GM18526 (cell line): ENCODE results near the gene WDR89.

Experiments
- POLR2A ChIP-seq: IDR thresholded peaks from 3 replicates; pipeline ENCODE4 v1.6.1; 2011; ENCODE audit not compliant: insufficient read length; ENCODE audit errors: extremely low read depth

WDR89 gene, protein sequence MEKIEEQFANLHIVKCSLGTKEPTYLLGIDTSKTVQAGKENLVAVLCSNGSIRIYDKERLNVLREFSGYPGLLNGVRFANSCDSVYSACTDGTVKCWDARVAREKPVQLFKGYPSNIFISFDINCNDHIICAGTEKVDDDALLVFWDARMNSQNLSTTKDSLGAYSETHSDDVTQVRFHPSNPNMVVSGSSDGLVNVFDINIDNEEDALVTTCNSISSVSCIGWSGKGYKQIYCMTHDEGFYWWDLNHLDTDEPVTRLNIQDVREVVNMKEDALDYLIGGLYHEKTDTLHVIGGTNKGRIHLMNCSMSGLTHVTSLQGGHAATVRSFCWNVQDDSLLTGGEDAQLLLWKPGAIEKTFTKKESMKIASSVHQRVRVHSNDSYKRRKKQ

DNA sequence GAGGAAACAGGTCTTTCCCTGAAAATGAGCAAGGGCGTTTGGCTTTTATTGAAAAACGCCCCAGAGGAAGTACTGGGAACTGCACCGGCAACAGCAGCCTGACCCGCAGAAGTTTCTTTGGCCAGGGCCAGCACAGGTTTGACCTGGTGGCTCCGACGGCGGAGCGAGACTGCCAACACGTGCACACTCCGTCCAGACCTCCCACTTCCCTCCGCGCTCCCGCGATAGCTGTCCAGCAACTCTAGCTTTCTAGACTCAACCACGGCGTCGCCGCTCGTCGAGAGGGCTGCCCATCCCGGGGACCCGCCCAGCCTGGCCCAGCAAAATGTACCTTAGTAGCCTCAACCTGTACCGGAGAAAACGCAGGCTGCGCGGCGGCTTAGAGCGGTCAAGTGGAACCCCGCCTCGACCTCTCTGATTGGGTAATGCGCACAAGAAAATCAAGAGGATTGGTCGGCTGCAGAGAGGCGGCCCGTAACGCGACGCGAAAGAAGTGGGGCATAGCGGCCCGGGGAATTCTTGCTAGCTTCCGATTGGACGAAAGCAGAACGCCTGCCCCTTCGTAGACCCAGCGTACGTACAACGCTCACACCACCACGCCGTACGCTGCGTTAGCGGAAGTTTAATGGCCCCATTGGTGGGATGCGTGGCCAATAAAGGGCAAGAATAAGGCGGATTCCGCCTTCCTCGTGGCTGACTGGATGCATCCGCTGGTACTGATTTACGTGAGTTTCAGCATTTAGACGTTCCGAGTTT lies at the start of gene WDR89:
WDR89 (minus strand) TSS at position 399 of the 756 bp plus-strand sequence. CDS start 41,929 bp downstream, outside the sequence.
- peak; percentile 85 for TF ChIP-seq POLR2A

DNA sequence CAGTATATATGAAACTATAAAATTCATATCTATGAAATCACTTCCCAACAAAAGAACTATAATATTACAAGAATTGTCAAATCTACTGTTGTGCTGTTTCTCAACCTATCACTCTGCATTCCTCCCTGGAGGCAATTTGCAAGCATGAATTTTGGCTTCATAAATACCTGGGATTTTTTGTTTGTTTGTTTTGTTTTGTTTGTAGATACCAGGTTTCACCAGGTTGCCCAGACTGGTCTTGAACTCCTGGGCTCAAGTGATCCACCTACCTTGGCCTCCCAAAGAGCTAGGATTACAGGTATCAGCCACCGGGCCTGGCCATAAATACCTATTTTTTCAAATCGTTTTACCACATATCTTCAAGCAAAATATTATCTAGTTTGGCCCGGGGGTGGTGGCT lies 47.5 kb upstream of the WDR89 start:
- no peak for TF ChIP-seq POLR2A

DNA sequence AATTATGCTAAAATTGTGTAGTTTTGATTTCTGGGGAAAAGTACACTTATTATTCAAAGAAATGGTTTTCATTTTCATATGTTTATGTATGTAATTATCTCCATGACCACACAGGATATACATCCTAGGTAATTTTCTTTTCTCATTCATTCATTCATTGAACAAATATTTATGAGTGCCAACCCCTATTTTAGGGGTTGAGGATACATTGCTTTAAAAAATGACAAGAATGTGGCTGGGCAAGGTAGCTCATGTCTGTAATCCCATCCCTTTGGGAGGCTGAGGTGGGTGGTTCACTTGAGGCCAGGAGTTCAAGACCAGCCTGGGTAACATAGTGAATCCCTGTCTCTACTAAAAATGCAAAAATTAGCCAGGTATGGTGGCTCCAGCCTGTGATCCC lies 45.3 kb upstream of the WDR89 start:
- no peak for TF ChIP-seq POLR2A

DNA sequence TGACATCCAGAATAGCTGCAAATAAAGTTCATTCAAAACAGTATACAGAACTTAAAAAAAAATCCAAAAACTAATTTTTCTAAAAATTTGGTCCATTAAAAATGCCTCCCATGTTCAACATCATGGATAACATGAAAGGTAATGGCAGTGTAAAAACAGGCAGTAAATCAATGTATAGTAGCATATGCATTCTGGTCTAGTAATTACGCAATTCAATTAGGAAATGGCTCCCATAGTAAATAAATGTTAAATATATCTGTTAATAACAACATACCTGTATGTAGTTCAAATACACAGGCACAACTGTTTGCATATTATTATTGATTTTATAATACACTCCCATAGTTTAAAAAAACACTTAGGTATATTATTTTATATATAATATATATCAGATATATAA lies 43.7 kb upstream of the WDR89 start:
- no peak for TF ChIP-seq POLR2A

DNA sequence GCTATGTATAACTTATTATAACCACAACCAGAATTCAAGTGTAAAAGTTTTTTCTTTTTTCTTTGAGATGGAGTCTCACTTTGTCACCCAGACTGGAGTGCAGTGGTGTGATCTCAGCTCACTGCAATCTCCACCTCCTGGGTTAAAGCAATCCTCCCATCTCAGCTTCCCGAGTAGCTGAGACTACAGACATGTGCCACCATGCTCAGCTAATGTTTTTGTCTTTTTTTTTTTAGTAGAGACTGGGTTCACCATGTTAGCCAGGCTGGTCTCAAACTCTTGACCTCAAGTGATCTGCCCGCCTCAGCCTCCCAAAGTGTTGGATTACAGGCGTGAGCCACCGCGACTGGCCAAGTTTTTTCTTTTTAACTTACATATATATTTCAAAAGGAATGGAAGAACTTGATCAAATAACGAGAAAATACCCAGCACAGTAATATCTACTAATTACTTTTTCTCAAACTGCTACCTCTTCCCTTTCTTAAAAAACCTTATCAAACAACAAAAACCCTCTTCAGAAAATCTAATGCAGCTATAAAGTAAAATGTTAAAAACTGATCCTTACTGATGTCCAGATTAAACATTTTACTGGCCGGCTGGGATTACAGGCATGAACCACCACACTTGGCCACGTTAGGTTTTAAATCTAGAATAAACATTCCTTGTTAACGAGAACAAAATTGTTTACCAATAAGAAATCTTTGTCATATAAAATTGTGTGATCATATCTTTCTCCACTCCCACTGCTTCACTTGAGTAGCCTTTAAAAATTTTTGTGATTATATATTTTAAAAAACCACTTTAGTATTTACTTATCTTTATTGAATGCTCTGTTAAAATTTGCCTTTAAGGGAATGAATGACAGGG lies 41.3 kb upstream of the WDR89 start:
- TF ChIP-seq POLR2A: no peak

DNA sequence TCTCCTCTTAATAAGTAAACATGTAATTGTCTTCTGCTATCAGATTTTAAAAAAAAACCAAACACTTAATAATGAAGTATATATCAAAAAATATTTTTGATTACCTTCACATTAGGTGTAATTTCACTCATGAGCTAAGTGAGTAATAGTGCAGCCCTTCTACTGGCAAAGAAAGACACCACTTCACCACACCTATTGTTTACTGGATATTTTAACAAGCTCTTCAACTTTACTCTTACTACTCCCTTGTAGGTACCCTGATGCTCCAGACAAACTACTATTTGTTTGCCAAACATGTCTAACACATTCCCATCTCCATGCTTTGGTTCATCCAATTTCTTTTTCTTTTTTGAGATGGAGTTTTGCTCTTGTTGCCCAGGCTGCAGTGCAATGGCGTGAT lies 36.9 kb upstream of the WDR89 start:
- TF ChIP-seq POLR2A: no peak

DNA sequence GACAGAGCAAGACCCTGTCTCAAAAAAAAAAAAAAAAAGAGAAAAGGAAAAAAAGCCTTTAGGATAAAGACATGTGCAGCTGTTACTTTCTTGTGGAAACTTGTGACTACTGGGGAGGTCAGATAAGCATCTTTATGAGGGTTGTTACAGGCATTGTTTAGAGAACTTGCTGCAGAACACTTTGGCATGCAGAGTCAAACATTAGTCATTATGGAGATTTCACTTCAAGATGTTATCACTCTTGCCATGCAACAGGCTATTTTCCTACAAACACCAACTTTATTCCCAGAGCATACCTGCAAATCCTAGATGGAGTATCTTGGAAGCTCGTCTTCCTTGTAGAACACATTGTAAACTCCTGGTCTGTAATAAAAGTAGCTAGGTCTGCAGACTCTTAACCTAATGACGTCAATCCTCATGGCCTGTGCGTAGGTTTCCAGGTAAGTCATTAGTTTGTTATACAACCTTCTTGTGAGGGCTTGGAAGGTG lies 36.3 kb upstream of the WDR89 start:
- no peak for TF ChIP-seq POLR2A

DNA sequence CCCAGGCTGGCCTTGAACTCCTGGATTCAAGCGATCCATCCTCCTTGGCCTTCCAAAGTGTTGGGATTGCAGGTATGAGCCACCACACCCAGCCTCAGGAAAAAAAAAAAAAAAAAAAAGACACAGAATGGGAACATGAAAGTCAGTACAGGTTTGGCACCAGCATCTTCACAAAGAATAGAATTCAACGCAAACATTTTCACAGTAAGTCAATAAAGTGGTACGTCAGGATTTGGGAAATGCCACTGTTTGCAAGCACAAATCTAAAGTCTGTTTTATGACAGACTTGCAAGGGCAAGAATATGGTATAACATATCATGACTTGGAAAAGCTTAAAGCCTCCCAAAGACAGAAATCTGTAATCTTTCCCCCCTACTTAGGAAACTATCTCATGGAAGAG lies 34.9 kb upstream of the WDR89 start:
- no peak for TF ChIP-seq POLR2A

DNA sequence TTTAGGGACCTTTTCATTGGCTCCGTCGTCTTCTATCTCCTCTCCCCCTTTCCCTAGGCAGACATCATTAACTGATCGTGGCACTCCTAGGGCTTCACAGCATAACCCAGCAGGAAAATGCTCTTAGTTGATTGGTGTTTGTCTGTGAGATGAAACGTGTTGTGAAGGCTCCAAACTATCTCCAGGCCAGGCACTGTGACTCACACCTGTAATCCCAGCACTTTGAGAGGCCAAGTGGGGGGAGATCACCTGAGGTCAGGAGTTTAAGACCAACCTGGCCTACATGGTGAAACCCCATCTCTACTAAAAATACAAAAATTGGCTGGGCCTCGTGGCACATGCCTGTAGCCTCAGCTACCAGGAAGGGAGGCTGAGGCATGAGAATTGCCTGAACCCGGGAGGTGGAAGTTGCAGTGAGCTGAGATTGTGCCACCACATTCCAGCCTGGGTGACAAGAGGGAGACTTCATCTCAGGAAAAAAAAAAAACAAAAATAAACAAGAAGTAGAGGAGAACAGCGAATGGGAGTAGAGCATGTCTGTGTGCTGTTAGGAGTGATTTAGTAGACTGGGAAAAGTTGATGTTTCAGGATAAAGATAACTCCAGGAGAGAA lies 32.3 kb upstream of the WDR89 start:
- no peak for TF ChIP-seq POLR2A

DNA sequence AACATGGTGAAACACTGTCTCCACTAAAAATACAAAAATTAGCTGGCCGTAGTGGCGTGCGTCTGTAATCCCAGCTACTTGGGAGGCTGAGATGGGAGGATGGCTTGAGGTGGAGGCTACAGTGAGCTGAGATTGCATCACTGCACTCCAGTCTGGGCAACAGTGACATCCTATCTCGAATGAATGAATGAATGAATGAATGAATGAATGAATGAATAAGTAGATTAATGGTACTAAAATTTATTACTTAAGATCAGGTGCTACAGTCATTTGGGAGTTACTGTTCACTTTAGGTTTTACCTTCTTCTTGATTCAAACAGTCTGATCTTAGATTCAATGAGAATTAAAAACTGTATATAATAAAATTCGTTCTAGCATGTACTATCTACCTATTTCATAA lies 31.6 kb upstream of the WDR89 start:
- no peak for TF ChIP-seq POLR2A

DNA sequence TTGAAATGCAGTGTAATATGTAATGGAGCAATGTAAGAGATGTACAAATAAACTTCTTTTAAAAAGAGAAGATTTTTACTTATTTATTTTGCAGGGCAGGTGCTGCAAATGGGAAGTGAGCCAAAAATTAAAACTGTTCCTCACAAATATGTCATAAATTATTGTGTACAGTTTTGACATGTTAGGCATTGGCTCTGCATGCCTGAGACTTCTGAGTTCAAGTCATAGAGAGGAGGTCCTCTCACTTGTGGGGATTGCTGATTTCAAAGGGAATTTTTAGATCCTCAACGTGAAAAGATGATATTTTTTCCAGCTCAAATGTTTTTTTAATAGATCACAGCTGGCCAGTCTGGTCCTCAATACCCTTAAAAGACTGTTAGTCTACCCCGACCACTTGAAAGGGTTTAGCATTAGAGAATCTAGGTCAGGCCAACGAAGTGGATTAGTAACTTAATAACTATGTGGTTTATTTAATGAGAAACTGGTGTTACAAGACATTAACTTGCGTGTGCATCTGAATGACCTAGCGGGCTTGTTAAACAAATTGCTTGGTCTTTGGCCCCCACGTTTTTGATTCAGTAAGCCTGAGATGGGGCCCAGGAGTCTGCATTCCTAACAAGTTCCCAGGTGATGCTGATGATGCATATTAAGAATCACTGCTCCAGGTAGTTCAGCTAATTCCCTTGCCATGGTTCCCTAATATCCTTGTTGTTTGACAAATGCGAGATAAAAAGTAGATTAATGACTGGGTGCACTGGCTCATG lies 30.9 kb upstream of the WDR89 start:
- no peak for TF ChIP-seq POLR2A

DNA sequence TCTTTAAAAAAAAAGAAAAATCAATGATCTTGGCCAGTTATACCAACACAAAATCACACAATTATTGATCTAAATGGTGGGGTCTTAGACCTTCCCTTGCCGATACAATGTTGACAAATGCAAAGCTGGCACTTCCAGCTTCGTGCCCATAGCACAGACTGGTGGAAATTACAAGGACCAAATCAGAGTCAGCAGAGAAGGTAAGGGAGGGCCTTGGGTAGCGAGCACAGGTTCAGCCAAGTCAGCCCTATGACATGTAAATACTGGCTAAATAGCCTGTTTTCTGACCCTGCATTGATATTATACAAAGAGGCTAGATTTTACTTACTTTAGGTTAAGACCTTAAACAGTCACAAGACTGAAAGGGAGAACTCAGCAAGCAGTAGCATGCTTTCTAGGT lies 30.3 kb upstream of the WDR89 start:
- no peak for TF ChIP-seq POLR2A

DNA sequence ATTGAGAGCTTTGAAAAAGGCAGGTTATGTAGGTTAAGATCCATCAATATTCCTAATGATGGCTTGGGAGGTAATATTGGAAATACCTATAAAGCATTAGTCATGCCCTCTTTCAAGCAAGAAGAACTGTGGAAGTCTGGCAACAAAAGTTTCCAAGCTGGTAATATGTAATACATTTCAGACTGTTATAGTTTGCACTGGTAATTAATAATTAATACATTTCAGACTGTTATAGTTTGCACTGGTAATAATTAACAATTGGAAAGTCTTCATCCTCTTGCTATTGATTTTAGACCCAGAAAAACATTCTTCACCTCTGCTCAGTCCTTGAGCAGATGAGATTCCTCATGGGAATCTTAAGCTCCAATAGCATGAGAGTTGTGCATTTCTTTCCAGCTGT lies 29.0 kb upstream of the WDR89 start:
- TF ChIP-seq POLR2A: peak; percentile 13

DNA sequence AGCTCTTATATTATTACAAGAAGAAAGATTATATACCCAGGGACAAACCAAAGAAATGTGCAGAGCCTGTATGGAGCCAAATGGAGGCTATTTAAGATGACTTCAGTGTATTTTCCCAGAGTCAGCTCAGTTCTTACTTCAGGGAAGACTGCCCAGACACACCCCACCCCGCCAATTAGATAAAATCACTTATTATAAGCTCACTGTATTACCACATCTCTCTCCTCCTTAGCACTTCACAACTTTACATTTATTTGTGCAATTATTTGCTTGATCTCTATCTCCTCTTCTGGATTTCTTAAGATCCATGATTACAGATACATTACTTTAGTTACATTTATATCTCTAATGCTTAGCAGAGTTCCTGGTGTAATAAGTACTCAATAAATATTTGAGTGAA lies 24.7 kb upstream of the WDR89 start:
- no peak for TF ChIP-seq POLR2A
